ENCODE results near the gene MROH2A.

Gene MROH2A

DNA sequence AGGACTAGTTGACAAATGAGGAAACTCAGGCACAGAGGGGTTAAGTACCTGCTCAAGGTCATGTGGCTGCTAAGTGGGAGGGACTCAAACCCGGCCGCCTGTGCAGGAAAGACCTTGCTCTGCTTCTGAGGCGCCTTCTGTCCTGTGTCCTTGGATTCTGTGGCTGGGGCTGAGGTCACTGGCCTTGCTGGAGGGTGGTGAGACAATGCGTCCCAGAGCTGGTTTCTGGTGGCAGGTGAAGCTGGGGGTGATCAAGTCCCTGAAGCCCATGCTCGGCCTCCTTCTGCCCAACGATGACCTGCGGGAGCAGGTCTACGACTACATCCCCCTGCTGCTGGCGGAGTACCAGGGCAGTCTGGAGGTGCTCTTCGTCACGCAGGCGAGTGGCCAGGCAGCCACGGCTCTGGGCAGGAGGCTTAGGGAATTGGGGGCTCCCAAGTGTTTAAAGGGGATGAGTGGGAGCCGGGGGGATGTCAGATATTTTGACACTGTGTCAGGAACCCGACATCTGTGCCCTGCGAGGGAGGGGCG is 16.1 kb downstream of the MROH2A start:
- ChIA-PET POLR2A (no interaction called here), CTCF (no interaction called here)
- Histone ChIP-seq H3K9me3 (ENCODE audit: control insufficient read depth, insufficient read depth, low read depth, low read length) (no peaks in the 10 kb centered on the region), H3K36me3 (ENCODE audit: control insufficient read depth in 2 of 2, insufficient read depth in 1 of 2, low read length in 2 of 2) (no peaks in the 10 kb centered on the region), H3K4me1 (ENCODE audit: control insufficient read depth, insufficient read depth, low read length) (no peaks in the 10 kb centered on the region), H3K4me3 (ENCODE audit: low read depth, low read length) (no peak overlapping the region), H3K27ac (ENCODE audit: extremely low read depth, low read depth, low read length) (no peak overlapping the region)
- TF ChIP-seq ZNF473 (tag by site-specific recombination; IDR thresholded peaks at IDR 0.05): no peak
- TF ChIP-seq ZNF266 (tag by site-specific recombination; IDR thresholded peaks at IDR 0.05; ENCODE audit: low read depth): no peak
- no peak for TF ChIP-seq ZNF133 (tag by site-specific recombination; IDR thresholded peaks at IDR 0.05)
- TF ChIP-seq ZNF169 (tag by site-specific recombination; IDR thresholded peaks at IDR 0.05): no peak
- TF ChIP-seq SALL2 (tag by site-specific recombination; IDR thresholded peaks at IDR 0.05; ENCODE audit: borderline replicate concordance): no peak
- TF ChIP-seq ZNF174 (tag by site-specific recombination; IDR thresholded peaks at IDR 0.05): no peak

DNA sequence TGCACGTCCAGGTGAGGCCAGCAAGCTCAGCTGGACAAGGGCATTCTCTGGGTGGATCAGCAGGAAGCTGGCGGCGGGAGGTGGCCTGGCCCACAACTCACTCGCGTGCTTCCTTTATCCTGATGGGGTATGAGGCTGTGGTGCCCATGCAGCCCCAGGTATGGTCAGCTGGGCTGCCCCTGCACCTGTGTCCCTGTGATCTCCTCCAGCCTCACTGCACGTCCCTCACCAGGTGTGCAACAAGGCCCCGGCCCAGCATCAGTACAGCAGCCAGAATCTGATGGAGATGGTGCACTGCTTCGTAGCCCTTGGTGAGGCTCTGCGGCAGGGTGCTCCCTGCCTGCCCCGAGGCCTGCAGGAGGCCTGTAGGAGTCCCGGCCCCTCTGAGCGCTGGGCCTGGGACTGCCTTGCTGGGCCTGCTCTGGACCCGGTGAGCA is 17.6 kb downstream of the MROH2A start:
- Histone ChIP-seq H3K4me1 (ENCODE audit: control insufficient read depth, insufficient read depth, low read length) (no peaks in the 10 kb centered on the region), H3K27ac (ENCODE audit: extremely low read depth, low read depth, low read length) (no peak overlapping the region), H3K36me3 (ENCODE audit: control insufficient read depth in 2 of 2, insufficient read depth in 1 of 2, low read length in 2 of 2) (no peaks in the 10 kb centered on the region), H3K9me3 (ENCODE audit: control insufficient read depth, insufficient read depth, low read depth, low read length) (no peaks in the 10 kb centered on the region), H3K4me3 (ENCODE audit: low read depth, low read length) (no peak overlapping the region)
- CTCF ChIA-PET: no interaction called here
- TF ChIP-seq ZBTB8A (tag by site-specific recombination; IDR thresholded peaks at IDR 0.05): no peak
- no peak for TF ChIP-seq ZNF664 (tag by site-specific recombination; IDR thresholded peaks at IDR 0.05)
- no peak for TF ChIP-seq ZNF433 (tag by site-specific recombination; IDR thresholded peaks at IDR 0.05; ENCODE audit: low read depth)
- no peak for TF ChIP-seq SP7 (tag by site-specific recombination; IDR thresholded peaks at IDR 0.05)
- no peak for TF ChIP-seq OVOL3 (tag by site-specific recombination; IDR thresholded peaks at IDR 0.05)
- TF ChIP-seq, protein P1, sequence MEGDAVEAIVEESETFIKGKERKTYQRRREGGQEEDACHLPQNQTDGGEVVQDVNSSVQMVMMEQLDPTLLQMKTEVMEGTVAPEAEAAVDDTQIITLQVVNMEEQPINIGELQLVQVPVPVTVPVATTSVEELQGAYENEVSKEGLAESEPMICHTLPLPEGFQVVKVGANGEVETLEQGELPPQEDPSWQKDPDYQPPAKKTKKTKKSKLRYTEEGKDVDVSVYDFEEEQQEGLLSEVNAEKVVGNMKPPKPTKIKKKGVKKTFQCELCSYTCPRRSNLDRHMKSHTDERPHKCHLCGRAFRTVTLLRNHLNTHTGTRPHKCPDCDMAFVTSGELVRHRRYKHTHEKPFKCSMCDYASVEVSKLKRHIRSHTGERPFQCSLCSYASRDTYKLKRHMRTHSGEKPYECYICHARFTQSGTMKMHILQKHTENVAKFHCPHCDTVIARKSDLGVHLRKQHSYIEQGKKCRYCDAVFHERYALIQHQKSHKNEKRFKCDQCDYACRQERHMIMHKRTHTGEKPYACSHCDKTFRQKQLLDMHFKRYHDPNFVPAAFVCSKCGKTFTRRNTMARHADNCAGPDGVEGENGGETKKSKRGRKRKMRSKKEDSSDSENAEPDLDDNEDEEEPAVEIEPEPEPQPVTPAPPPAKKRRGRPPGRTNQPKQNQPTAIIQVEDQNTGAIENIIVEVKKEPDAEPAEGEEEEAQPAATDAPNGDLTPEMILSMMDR (tag by site-specific recombination; IDR thresholded peaks at IDR 0.05): no peak
- no peak for TF ChIP-seq ZNF501 (tag by site-specific recombination; IDR thresholded peaks at IDR 0.05)
- no peak for TF ChIP-seq ZNF596 (tag by site-specific recombination; IDR thresholded peaks at IDR 0.05)
- TF ChIP-seq, protein P2, sequence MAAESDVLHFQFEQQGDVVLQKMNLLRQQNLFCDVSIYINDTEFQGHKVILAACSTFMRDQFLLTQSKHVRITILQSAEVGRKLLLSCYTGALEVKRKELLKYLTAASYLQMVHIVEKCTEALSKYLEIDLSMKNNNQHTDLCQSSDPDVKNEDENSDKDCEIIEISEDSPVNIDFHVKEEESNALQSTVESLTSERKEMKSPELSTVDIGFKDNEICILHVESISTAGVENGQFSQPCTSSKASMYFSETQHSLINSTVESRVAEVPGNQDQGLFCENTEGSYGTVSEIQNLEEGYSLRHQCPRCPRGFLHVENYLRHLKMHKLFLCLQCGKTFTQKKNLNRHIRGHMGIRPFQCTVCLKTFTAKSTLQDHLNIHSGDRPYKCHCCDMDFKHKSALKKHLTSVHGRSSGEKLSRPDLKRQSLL (tag by site-specific recombination; IDR thresholded peaks at IDR 0.05): no peak
- TF ChIP-seq ZNF768 (tag by site-specific recombination; IDR thresholded peaks at IDR 0.05): no peak
- no peak for TF ChIP-seq ZNF843 (tag by site-specific recombination; IDR thresholded peaks at IDR 0.05)
- TF ChIP-seq ZNF2 (tag by site-specific recombination; IDR thresholded peaks at IDR 0.05): no peak
- TF ChIP-seq, protein P3, sequence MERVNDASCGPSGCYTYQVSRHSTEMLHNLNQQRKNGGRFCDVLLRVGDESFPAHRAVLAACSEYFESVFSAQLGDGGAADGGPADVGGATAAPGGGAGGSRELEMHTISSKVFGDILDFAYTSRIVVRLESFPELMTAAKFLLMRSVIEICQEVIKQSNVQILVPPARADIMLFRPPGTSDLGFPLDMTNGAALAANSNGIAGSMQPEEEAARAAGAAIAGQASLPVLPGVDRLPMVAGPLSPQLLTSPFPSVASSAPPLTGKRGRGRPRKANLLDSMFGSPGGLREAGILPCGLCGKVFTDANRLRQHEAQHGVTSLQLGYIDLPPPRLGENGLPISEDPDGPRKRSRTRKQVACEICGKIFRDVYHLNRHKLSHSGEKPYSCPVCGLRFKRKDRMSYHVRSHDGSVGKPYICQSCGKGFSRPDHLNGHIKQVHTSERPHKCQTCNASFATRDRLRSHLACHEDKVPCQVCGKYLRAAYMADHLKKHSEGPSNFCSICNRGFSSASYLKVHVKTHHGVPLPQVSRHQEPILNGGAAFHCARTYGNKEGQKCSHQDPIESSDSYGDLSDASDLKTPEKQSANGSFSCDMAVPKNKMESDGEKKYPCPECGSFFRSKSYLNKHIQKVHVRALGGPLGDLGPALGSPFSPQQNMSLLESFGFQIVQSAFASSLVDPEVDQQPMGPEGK (tag by site-specific recombination; IDR thresholded peaks at IDR 0.05): no peak
- TF ChIP-seq ZNF19 (tag by site-specific recombination; IDR thresholded peaks at IDR 0.05; ENCODE audit: low read depth): no peak
- TF ChIP-seq, protein P4, sequence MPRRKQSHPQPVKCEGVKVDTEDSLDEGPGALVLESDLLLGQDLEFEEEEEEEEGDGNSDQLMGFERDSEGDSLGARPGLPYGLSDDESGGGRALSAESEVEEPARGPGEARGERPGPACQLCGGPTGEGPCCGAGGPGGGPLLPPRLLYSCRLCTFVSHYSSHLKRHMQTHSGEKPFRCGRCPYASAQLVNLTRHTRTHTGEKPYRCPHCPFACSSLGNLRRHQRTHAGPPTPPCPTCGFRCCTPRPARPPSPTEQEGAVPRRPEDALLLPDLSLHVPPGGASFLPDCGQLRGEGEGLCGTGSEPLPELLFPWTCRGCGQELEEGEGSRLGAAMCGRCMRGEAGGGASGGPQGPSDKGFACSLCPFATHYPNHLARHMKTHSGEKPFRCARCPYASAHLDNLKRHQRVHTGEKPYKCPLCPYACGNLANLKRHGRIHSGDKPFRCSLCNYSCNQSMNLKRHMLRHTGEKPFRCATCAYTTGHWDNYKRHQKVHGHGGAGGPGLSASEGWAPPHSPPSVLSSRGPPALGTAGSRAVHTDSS (tag by site-specific recombination; IDR thresholded peaks at IDR 0.05): no peak
- TF ChIP-seq ZNF24 (tag by site-specific recombination; IDR thresholded peaks at IDR 0.05): no peak
- TF ChIP-seq ZNF529 (tag by site-specific recombination; IDR thresholded peaks at IDR 0.05; ENCODE audit: insufficient replicate concordance): no peak
- POLR2A ChIA-PET: no interaction called here

All from HEK293 (cell line).